Amygdala (tissue), 56 donors: ENCODE results near the gene FCER2.

ENCODE experiments used
- DNase-seq, 56 donors: peaks; one replicate each; lab custom pipeline; 2025; lab: John Stamatoyannopoulos, UW

Gene FCER2

GRCh38 chr19:7654401-7654800, 47.5 kb downstream of the FCER2 start:
- DNase-seq, result no peak

GRCh38 chr19:7652061-7652641, 49.8 kb downstream of the FCER2 start:
- peak in 50 of 56 donors; percentile 4 to 84 (median 48) for DNase-seq

- DNase-seq, result no peak
Measured at GRCh38 chr19:7650148-7650547, 51.8 kb downstream of the FCER2 start.

GRCh38 chr19:7648265-7649014, 53.5 kb downstream of the FCER2 start:
- no peak for DNase-seq

- no peak for DNase-seq
Measured at GRCh38 chr19:7647156-7647555, 54.8 kb downstream of the FCER2 start.

GRCh38 chr19:7646426-7646700, 55.6 kb downstream of the FCER2 start:
- no peak for DNase-seq

- DNase-seq, result no peak
Measured at GRCh38 chr19:7645656-7646425, 56.1 kb downstream of the FCER2 start.

- DNase-seq, result no peak
Measured at GRCh38 chr19:7645163-7645562, 56.8 kb downstream of the FCER2 start.

GRCh38 chr19:7644550-7644877, 57.4 kb downstream of the FCER2 start:
- no peak for DNase-seq

GRCh38 chr19:7643629-7644549, 58.0 kb downstream of the FCER2 start:
- DNase-seq, result peak in 1 of 56 donors; percentile 4

- DNase-seq, result no peak
Measured at GRCh38 chr19:7643031-7643415, 58.9 kb downstream of the FCER2 start.

GRCh38 chr19:7642295-7643030, 59.5 kb downstream of the FCER2 start:
- DNase-seq, result no peak

GRCh38 chr19:7641290-7642276, 60.3 kb downstream of the FCER2 start:
- no peak for DNase-seq

GRCh38 chr19:7640803-7641202, 61.1 kb downstream of the FCER2 start:
- no peak for DNase-seq

GRCh38 chr19:7639863-7640348, 62.0 kb downstream of the FCER2 start:
- DNase-seq, result no peak

GRCh38 chr19:7638802-7639465, 63.0 kb downstream of the FCER2 start:
- DNase-seq, result no peak
